Measurements from ENCODE around the gene POU4F2.

Gene POU4F2, protein sequence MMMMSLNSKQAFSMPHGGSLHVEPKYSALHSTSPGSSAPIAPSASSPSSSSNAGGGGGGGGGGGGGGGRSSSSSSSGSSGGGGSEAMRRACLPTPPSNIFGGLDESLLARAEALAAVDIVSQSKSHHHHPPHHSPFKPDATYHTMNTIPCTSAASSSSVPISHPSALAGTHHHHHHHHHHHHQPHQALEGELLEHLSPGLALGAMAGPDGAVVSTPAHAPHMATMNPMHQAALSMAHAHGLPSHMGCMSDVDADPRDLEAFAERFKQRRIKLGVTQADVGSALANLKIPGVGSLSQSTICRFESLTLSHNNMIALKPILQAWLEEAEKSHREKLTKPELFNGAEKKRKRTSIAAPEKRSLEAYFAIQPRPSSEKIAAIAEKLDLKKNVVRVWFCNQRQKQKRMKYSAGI

DNA sequence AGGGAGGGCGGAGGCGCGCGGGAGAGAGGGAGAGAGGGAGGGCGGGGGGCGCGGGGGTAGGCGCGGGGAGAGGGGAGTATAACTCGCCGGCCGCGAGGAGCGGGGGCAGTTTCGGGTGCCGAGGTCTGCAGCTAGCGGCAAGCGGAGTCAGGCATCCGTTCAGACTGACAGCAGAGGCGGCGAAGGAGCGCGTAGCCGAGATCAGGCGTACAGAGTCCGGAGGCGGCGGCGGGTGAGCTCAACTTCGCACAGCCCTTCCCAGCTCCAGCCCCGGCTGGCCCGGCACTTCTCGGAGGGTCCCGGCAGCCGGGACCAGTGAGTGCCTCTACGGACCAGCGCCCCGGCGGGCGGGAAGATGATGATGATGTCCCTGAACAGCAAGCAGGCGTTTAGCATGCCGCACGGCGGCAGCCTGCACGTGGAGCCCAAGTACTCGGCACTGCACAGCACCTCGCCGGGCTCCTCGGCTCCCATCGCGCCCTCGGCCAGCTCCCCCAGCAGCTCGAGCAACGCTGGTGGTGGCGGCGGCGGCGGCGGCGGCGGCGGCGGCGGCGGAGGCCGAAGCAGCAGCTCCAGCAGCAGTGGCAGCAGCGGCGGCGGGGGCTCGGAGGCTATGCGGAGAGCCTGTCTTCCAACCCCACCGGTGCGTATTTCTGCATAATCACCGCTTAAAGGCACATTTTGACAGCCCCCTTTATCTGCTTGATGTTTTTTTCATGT is at the start of gene POU4F2:
Gene POU4F2, plus strand, starts transcription at position 108 of the 720 bp plus-strand sequence. Its CDS starts 248 bp downstream, at position 356.
- no peak for DNase-seq

DNA sequence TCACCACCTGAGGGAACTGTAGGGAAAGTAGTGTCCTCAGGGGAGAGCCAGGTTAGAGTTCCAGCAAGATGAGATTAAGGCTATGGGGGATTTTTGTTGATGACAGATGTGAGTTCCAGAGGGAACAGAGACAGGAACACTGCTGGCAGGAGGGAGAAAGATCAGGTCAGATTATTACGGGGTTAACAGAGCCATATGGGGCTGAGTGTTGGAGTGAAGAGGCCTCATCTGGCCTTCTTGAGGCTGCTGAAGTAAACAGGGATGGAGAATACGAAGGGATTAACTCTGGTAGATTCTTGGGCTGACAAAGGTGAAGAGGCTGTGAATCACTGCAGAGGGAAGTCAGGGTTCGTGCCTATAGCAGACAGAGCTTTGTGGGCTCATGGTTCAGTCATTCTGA is 47.9 kb upstream of the POU4F2 start:
- DNase-seq, result no peak

DNA sequence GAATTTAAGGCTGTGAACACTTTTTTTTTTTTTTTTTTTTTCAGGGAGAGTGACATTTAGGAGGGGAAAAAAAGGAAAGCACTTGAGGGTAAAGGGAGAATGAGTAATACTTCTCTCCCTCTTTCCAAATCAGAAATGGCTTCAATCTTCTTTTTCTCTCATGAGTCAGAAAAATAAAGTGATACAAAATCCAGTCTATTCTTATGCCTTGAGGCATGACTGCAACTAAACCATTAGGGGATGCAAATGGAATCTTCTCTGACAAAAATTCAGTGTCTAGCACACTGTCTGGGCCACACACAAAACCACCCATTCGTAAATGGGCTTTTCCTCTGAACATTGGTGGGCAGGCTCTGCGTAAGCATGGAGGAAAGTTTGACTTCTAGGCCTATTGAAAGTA is 46.7 kb upstream of the POU4F2 start:
- no peak for DNase-seq

DNA sequence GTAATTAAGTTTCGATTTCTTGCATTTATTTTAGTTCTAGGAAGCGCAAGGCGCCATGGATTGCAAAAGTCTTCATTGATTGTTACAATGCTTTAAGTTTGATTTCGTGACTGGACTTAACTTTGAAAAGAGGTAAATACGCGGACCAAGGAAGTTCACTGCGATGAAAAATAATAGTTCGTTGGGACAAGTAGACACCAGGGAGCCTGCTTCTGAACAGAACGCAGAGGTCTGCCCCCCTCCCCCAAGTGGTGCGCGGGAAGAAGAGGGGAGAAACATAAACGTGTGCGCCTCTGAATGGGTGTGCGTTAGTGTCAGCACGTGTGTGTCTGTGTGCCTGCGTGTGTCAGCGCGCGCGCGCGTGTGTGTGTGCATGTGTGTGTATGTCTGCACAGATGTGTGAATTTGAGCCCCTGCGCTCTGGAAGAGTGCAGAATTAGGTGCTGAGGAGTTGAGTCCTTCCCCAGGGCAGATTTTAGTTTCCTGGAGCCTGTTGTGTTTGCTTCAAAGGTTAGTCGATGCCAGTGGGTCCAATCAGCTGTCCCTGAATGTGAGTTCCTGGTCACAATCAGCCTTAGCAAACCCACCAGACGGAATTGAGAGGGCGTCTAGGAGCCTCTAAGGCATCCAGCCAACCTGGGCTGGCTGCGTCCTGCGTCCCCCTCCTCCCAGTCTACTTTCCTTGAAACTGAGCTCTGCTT is 5.8 kb upstream of the POU4F2 start:
- DNase-seq, result no peak

DNA sequence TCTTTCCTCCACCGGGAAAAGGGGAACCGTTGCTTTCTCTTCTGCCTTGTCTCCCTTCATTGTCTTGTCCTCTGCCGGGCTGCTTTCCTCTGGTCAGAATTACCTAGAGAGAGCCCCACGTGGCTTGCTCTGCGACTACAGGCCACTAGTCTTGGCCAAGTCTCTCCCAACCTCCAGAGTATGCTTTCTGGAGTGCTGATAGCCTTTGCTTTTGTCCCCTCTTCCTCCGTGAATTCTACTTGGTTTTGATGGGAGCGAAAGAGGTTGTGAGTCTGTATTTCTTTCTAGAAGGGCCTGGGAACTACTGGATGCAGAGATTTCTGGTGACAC is 5.3 kb upstream of the POU4F2 start:
- DNase-seq, result no peak

DNA sequence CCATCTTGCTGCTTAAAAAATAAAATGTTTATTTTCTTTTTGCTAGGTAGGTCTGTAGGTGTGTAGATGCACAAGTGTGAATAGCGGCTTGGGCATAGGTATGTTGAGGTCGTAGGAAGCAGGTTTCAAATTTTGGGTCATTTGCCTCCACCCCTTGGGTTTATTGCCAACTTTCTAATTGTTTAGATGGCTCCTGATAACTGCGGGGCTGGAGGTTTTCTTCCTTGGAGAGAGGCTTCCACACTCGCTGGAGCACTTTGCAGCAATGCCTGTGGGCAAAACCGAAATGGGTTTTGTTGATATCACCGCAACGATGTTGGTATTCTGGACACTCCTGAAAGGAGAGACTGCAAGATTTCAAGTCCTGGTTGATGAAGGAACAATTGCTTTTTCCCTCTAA is 3.9 kb upstream of the POU4F2 start:
- no peak for DNase-seq

DNA sequence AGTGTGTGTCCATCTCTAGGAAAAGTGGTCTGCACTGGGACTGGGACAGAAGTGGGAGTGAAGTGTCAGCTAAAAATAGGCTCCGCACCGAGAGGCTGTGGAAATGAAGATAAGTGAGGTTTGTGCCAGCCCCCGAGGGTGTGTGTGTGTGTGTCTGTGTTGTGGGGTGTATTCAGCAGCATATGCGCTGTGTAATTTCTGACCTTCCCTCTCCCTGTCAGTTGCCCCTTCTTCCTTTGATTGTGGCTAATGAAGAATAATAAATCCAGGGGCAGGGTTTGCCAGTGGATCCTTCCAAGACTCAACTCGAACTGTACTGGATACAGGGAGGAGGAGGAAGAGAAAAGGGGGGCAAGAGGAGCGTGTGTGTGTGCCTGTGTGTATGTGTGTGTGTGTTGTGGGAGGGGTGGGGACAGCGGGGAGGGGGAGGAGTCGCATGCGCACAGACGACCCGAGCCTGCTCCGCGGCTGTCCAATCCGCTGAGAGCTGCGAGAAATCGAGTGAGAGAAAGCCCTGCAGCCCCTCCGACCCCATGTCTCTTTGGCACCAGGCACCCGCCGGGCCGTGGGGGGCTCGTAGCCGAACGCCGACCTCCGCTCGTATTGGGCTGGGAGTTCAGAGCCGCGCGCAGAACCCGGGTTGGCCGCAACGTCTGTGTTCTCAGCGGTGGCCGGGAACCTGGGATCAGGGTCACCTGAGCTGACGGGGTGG is 916 bp upstream of the POU4F2 start:
- DNase-seq, result no peak

DNA sequence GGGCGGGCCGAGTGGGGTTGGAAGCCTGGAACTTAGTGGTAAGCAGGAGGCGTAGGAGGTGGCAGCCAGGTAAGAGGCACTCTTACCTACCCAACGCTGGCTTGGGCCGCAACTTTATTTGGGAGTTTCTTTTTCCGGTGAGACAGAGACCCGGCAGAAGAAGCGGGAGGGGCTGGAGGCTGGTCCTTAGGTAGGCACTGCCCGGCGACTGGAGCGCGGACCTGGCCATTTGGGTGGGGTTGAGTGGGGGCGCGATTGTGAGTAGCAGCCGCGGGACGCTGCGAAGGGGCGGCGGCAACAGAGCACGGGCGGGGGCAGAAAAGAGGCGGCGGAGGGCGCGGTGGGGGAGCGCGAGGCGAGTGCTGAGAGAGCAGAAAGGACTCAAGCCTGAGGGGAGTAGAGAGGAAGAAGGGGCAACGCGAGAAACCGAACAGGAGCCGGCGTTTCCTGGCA is 334 bp upstream of the POU4F2 start:
- DNase-seq, result no peak

DNA sequence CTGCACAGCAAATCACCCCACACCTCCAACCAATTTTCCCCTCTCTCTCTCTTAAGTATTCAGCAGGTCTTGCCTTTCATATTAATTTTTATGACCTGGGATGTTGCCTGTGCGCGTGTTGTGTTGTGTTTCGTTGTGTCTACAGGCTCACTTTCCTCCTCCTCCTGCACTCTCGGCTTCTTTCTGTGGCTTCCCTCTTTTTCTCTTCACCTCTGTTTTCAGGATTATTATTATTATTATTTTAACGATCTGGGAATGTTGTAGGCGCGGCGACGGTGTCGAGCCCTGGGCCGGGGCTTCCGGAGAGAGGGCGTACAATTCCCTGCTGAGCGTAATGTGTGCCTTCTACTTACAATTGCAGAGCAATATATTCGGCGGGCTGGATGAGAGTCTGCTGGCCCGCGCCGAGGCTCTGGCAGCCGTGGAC is 826 bp downstream of the POU4F2 start:
- DNase-seq, result no peak

DNA sequence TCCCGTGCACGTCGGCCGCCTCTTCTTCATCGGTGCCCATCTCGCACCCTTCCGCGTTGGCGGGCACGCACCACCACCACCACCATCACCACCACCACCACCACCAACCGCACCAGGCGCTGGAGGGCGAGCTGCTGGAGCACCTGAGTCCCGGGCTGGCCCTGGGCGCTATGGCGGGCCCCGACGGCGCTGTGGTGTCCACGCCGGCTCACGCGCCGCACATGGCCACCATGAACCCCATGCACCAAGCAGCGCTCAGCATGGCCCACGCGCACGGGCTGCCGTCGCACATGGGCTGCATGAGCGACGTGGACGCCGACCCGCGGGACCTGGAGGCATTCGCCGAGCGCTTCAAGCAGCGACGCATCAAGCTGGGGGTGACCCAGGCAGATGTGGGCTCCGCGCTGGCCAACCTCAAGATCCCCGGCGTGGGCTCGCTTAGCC is 1.4 kb downstream of the POU4F2 start:
- no peak for DNase-seq

DNA sequence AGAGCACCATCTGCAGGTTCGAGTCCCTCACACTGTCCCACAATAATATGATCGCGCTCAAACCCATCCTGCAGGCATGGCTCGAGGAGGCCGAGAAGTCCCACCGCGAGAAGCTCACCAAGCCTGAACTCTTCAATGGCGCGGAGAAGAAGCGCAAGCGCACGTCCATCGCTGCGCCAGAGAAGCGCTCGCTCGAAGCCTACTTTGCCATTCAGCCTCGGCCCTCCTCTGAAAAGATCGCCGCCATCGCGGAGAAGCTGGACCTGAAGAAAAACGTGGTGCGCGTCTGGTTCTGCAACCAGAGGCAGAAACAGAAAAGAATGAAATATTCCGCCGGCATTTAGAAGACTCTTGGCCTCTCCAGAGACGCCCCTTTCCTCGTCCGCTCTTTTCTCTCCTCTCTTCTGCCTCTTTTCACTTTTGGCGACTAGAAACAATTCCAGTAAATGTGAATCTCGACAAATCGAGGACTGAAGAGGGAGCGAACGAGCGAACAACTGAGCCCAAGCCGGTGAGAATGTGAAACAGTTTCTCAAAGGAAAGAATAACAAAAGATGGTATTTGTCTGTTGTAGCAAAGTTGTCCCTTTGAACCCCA is 1.9 kb downstream of the POU4F2 start:
- no peak for DNase-seq

DNA sequence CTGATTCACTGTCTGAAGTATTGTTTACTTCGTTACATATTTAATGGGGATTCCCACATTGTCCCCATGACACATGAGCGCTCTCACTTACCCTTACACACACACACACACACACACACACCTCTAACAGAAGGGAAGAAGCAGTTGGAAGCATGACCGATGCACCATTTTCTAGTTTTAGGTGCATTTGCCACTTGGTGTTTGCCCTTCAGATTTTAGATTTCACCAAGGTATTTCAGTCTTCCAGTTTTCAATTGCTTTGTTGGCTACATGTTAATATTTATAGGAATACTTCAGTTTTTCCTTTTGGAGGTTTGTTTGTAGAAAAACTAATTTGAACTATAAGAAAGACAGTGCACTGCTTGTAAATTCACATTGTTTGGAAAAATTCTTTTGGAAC is 3.1 kb downstream of the POU4F2 start:
- no peak for DNase-seq

DNA sequence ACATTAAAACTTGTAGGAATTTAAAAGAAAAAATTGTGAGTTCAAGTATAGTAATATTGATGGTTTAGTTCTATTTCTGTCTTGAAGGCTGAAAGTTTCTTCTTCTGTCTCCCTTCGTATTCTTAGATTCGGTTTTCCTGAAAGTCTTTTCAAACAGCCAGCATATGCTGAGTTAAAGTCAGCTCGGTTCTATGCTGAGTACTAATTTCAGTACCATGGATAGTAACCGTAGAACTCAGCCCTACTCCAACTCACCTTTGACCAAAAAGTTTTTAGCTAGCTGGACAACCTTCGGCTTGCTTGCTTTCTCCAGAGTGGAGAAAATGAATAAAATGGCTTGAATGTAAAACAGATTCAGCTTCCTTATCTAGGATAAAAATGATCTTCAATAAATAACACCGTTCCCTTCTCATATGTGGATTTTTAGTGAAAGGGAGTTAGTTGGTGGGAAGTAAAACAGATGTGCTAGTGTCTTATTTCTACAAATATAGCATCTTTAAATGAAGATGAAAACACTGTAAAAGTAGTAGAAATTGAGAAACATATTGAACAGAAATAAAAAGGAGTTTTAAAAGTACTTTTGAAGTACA is 5.2 kb downstream of the POU4F2 start:
- no peak for DNase-seq

DNA sequence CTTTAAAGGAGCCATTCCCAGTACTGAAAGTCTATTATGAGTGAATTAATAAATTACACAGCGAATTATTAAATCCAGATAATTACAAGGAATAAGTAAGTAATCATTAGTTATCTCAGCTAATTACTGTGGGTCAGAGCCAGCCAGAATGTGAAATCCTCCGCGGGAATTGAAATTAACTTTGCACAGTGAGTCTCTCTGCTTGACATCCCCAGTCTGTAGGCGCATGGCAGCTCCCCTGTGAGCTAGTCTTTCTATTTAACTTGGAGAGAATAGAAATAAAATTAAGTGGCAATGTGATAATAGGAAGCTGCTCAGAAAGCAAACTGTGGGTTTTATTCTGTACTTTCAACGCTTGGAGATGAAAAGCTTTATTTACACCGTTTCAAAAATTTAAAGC is 7.2 kb downstream of the POU4F2 start:
- DNase-seq, result no peak

DNA sequence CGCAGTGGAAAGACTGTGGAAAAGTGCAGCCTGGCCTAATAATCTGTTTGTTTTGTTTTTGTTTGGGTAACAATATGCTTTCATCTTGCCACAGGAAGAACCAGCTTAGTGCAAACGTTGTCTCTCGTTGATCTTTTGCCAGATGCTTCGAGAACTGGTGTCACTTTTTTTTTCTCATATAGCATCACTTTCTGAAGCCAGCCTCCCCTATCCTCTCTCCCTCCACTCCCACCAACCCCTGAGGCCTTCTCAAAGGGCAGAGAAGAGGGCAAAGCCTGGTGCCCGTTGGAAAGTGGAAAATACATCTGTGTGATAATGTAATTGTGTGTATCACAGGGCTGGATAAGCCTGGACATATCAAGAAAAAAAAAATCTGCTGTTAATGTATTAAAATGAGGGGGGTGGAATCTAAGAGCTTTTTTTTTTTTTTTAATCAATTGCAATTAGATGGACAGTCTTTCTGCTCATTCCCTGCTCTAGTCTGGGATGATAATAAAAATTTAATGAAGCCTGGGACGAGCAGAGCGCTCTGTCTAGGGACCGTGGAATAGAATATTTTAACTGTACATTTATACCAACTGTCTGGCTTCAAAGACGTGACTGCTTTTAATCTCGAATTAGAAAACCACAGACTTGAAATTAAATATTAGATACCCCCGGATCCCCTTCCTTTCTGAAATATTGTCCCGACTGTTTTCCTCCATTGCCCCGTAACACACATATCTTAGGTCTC is 8.1 kb downstream of the POU4F2 start:
- DNase-seq, result no peak

DNA sequence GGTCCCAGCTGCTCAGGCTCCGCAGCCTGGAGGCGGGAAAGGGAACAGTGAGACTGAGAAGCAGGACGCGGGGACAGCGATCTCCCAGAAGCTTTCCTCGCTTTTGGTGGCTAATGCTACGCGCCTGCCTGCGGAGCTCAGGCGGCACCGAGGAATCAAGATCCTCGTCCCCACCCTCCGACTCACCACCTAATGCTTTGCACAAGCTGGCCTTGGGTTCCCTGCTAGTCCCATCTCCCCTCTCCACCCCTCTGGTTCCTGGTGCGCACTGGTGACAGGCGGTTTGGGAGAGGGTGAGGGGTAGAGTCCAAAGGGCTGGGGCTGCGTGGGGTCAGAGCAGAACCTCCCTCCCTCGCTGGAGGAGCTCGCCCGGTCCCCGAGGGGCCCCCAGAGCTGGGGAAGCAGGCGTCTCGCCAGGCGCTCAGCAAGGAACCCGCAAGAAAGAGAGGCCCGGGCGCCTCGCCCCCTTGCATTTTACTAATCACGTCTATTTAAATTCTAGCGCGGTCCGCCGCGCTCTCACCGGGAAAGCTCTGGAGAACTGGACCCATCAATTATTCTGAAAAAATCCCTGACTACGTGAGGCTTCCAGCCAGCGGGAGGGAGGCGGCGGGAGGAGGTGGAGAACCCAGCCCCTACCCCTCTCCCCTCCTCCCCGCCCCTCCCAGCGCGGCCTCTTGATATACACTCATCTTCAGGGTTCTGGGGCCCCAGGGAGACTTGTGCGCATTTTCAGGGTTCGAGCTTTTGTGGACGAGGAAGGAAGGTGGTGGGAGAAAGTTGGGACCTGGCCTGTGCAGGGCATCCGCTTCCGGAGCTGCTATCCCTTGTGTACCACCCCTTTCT is 9.1 kb downstream of the POU4F2 start:
- no peak for DNase-seq

DNA sequence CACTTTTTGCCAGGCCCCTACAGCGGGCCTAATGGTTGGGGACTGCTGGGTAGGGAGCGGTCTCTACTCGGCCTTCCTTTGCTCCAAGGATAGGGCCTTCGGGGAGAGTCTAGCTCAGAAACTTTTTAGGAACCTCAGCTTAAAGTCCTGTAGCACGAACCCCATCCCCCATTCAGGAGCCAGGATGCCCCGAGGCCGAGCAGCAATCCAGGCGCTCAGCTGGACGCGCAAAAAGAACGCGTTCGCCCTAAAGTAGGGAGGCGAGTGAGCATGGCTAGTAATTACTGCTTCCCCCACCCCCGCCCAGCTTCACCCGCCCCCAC is 9.7 kb downstream of the POU4F2 start:
- no peak for DNase-seq

DNA sequence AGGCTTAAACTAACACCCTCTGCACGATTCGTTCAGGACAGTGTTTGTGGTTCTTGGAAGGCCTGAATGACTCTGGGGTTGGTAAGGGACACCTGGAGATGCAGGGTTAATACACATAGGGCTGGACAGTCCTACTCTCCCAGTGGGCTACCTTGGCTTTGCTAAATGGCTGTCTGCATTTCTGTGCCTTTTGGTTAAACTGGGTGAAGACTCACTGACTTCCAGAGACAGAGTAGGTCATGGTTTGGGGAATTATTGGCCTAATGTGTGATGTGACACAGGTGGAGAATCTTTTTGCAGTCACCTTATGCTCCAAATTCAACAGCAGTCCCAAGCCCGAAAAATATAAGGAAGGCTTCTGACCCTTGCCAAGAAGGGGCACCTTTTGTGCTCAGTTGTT is 10.5 kb downstream of the POU4F2 start:
- no peak for DNase-seq

DNA sequence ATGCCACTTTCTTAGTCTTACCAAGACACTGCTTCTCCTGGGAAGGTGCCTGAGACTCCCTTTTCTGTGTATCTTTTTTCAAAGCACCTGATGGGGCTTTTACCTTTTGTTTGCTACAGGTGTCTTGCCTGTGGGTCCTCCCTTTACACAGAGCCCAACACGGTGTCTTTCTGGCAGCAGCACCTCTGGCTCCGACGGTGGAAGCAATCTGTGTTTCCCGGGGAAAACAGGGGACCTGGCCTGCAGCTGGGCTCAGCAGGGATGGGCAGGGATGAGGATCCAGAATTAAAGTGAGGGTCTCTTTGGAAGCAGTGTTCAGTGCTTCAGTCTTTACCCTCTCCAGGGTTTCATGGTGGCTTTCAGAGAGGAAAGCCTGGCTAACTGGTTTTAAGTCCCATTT is 11.3 kb downstream of the POU4F2 start:
- no peak for DNase-seq

DNA sequence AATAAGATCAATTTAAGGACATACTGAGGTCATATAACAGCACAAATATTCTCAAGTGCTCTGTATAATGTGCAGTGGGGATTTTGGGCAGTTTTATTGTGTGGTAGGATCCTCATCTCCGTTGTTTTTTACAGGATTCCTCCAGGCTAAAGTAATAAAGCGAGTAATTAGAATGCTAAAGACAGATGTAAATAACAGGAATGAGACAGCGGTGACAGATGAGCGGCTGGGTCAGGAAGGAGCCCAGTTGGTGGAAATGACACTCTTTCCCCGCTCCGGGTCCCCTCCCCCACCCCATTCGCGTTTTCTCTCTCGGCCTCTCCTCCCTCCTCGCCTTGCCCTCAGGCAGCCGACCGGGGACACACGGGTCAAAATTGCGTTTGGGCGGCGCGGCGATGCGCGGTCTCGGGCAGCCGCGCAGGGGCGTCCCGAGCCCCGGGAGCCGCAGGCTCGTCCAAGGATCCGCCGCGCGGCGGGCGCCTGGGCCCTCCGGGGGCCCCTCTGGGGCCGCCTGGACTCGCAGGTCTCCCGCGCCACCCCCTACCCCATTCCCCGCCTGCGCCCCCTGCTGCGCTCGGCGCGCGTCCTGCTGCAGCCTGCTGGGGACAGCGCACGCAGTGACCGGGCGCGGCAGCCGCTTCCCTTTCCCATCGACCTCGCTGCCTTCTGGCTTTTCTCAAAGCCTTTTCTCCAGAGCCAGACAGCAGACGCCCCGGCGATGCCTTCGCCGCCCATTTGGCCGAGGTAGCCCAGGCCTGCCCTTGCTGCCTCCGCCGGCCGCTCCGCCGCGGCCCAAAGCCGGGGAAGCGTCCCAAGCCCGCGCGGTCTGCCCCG is 16.2 kb downstream of the POU4F2 start:
- no peak for DNase-seq

All from suppressor macrophage treated with lipopolysaccharide for 4 hours (primary cell).